Fibroblast of the aortic adventitia (primary cell): ENCODE measurements around the gene CASP10. TPM values are rescaled to one million over a fixed set of nuclear protein-coding genes. Genes with fewer than 3 reads are reported as not detected.

ENCODE experiments used
- DNase-seq: peaks from one replicate; pipeline ENCODE4 v3.0.0-alpha.2; 2010; ENCODE audit warnings: low read depth
- H3K4me3 ChIP-seq: 2 replicates; pipeline ENCODE4 v1.5.1; 2011; ENCODE audit warnings: low read depth, mild to moderate bottlenecking, control low read depth, low read length, moderate library complexity
- CTCF ChIP-seq: IDR thresholded peaks from 2 replicates; pipeline ENCODE4 v1.5.1; 2011; ENCODE audit warnings: mild to moderate bottlenecking, low read length, control low read depth, inconsistent platforms; ENCODE audit not compliant: insufficient read depth
- total RNA-seq: library from RNA; depleted of rRNA; stranded (reverse); fragments of >200 nt; gene quantifications from 2 replicates; pipeline ENCODE4 v1.2.3, GENCODE V29; 2012; ENCODE audit warnings: low replicate concordance

The CASP10 gene
- total RNA-seq, 1 donor, result 9.1 TPM

GRCh38 chr2:201223089-201224073, 40.4 kb downstream of the CASP10 start:
- DNase-seq, result no peak
- no peak for TF ChIP-seq CTCF
- H3K4me3 ChIP-seq, result no peak overlapping the region

GRCh38 chr2:201228271-201228911, 45.5 kb downstream of the CASP10 start:
- no peak for TF ChIP-seq CTCF
- no peak overlapping the region for H3K4me3 ChIP-seq
- no peak for DNase-seq

- TF ChIP-seq CTCF, result no peak
- H3K4me3 ChIP-seq, result no peak overlapping the region
- DNase-seq, result no peak
These were observed 46.0 kb downstream of the CASP10 start for GRCh38 chr2:201228912-201229290.

GRCh38 chr2:201231781-201232466, 49.0 kb downstream of the CASP10 start:
- peak; percentile 97 for TF ChIP-seq CTCF
- peak; percentile 95 for DNase-seq
- no peak overlapping the region for H3K4me3 ChIP-seq

GRCh38 chr2:201232467-201232815, 49.5 kb downstream of the CASP10 start:
- no peak for TF ChIP-seq CTCF
- no peak for DNase-seq

GRCh38 chr2:201233192-201233811, 50.4 kb downstream of the CASP10 start:
- H3K4me3 ChIP-seq, result no peak overlapping the region
- TF ChIP-seq CTCF, result no peak
- peak; percentile 35 for DNase-seq

More at GRCh38 chr2:201232467-201232815, 49.5 kb downstream of the CASP10 start:
- no peak overlapping the region for H3K4me3 ChIP-seq
